ENCODE measurements around the gene TXNDC8.

The TXNDC8 gene

GRCh38 chr9:110276781-110277180 lies 60.9 kb downstream of the TXNDC8 start:
- no peak for DNase-seq

GRCh38 chr9:110270211-110270995 lies 67.3 kb downstream of the TXNDC8 start:
- DNase-seq: no peak

GRCh38 chr9:110266795-110267194 lies 70.9 kb downstream of the TXNDC8 start:
- no peak for DNase-seq

- no peak for DNase-seq
These were observed 76.0 kb downstream of the TXNDC8 start for GRCh38 chr9:110261632-110262031.

- no peak for DNase-seq
These were observed 76.8 kb downstream of the TXNDC8 start for GRCh38 chr9:110260911-110261310.

- DNase-seq: no peak
These were observed 78.1 kb downstream of the TXNDC8 start for GRCh38 chr9:110259566-110259965.

GRCh38 chr9:110258690-110259091 lies 79.0 kb downstream of the TXNDC8 start:
- no peak for DNase-seq

- DNase-seq: no peak
These were observed 79.7 kb downstream of the TXNDC8 start for GRCh38 chr9:110257956-110258355.

GRCh38 chr9:110257097-110257841 lies 80.4 kb downstream of the TXNDC8 start:
- no peak for DNase-seq

- DNase-seq: peak; percentile 75
These were observed 81.1 kb downstream of the TXNDC8 start, which contains the start of gene TXN for GRCh38 chr9:110256380-110257096. Gene TXN, minus strand, starts transcription at chr9:110256507. Its CDS starts 72 bp downstream, at chr9:110256435.

GRCh38 chr9:110255463-110256379 lies 81.9 kb downstream of the TXNDC8 start:
- DNase-seq: peak; percentile 17

- no peak for DNase-seq
These were observed 82.6 kb downstream of the TXNDC8 start for GRCh38 chr9:110255034-110255462.

GRCh38 chr9:110254500-110254899 lies 83.2 kb downstream of the TXNDC8 start:
- DNase-seq: no peak

Data from activated T-cell treated with anti-CD3 and anti-CD28 coated beads for 4 hours (primary cell).